COLO668 (cell line): ENCODE results near the gene NAV2.
"Not testable (repeated sequence)": the region's sequence is repeated elsewhere in the genome, so short reads cannot be mapped to it uniquely, and the experiment has no call there.

Source experiments
- DNase-seq: peaks from one replicate; lab custom pipeline; 2025; ENCODE audit not compliant: unreplicated experiment; lab: John Stamatoyannopoulos, UW

The NAV2 gene

DNA sequence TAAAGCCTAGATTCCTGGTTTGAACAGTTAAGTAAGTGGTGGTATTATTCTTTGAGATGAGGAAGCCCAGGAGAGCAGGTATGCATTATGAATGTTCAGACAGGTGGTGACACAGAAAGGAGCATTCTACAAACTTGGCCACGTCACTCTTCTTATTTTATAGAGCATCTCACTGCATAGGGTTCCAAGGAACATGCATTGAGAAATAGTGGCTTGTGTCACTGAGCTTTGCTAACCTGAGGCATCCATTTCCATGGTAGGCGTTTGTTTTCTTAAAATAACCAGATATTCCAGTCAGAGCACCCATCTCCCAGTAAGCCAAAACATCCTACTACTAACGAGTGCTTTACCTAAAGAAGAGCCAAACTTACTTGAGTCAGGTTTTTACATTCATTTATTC is 169.7 kb downstream of the NAV2 start:
- DNase-seq: no peak

DNA sequence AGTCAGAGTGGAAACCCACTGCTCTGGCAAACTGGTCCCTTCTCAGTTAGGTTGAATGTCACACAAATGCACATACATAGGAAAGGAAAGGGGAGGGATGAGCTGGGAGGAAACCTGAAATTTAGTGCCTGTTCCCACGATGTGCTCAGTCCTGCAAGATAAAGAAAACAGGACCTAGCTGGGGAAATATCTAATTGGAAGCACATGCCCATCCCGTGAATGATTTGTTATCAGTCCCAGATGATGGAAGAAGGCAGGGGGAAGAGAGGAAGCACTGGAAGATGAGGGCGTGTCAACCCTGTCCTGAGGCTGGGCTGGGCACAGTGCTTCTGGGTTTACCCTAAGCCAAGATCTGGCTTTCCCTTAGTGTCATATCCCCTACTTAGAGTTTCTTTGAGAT is 173.9 kb downstream of the NAV2 start:
- no peak for DNase-seq

DNA sequence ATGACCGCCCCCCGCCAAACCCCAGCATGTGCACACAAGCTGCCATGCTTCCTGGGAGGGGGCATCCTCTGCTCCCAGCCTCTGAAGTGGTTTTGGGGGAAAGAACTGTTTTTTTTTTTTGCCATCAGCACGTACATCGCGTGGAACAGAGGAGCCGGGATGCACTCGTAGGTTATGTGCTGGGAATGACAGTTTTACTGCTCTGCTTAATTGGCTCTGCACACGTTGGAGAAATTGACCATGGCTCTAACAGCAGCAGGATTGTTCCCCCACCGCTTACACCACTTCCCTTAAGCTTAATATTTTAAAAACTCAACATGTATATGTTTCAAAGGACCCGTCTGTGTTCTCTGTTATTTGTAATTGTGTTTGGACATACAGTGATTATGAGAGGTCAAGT is 175.2 kb downstream of the NAV2 start:
- DNase-seq: no peak

DNA sequence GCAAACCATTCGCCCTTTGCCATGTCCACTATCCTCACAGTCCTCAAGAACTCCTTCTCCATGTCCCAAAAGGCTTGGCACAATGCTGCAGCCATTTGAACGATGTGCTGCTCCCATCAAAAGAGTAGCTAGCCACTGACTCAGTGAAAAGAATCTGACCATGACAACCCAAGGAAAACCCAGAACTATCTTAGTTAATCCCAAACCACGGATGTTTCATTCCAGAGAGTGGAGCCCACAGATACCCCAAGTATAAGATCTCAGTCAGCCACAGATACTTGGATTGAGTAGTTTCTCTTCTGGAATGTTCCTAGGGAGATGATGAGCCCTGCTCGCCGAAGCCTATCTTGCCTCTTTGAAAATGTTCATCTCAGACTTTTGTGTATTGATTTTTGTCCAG is 176.9 kb downstream of the NAV2 start:
- DNase-seq: no peak

DNA sequence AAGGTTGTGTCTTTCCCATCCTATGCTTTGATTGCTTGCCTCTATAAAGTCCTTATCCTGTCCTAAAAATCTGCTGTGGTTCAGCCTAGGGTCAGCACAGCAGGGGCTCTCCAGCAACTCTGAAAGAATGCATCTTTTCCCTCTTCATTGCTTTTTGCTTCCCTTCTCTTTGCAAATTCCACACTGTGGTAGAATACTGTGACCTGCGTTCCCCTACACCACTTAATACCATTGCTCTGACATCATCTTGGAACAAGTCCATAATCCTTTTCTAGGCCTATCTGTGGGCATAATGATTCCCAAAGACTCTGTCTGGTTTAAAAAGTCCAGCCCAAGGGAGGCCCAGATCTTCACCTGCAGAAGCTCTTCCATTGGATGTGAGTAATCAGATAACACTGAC is 177.7 kb downstream of the NAV2 start:
- DNase-seq: no peak

DNA sequence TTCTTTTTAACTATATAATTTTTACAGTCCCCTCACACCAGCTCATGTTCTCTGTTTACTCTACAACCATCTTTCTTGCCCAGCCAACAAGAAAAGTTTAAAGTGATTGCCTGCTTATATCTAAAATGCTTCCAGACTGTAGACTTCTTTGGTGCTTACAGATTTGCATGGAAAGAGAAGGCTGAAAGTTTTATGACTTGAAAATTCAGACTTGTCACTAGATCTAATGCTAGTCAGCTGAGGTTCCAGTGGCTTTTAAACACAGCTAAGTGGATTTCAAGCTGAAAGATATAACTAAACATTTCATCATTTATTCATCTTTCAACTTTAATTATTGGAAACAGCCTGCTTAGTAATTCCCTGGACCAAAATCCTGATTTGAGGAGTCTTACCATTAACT is 178.4 kb downstream of the NAV2 start:
- DNase-seq: no peak

DNA sequence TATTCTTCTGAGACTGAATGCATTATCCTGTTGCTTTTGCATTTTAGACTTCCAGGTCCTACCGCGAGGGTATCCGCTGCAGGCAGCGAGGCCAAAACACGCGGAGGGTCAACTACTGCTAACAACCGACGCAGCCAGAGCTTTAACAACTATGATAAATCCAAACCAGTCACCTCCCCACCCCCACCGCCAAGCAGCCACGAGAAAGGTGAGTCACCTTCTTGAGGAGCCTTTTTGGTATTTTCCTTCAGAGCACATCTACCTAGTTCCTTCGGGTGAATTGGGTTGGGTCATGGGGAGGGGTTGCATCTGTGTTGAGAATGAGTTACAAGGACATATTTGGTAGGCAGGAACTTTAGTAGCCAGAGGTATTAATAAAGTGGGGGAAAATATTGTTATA is 179.8 kb downstream of the NAV2 start:
- no peak for DNase-seq

DNA sequence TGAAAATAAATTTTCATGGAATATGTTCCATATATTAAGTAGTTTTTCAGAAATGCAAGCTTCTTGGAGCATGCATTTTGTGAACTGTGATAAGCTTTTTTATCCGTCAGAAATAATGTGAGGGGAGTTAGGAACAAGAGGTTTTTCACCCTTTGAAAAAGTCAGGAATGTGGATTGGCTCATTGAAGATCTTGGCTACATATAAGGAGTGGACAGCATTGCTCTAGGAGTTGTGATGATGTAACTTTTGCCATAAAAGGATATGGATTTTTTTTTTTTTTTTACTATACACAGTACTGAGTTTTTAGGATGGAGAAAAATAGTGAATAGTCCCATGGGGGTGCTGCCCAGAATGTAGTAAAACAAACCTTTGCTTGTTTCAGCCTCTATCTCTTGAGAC is 180.2 kb downstream of the NAV2 start:
- no peak for DNase-seq

DNA sequence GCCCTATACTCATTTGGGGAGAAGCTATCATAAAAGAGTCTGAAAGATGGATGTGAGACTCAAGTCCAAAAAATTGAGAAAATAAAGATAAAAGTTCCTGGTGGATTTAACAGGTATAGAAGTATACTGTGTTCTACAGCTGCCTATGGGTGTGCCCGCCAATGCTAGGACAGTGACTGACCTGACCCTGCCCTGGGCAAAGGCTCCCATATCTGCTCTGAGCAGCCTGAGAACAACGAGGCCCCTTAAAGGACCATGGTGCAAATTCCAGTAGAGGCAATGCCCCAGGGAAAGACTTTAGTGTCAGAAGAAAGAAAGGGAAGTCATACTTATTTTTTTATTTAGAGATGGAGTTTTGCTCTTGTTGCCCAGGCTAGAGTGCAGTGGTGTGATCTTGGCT is 181.8 kb downstream of the NAV2 start:
- DNase-seq: no peak

DNA sequence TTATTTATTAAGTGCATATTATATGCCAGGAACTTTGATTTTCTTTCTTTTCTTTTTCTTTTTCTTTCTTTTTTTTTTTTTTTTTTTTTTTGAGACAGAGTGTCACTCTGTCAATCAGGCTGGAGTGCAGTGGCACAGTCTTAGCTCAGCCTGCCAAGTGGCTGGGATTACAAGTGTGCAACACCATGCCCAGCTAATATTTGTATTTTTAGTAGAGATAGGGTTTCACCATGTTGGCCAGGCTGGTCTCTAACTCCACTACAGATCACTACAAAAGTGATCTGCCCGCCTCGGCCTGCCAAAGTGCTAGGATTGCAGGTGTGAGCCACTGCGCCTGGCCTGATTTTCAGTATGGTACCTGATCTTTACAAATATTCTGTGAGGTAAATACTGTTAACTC is 182.4 kb downstream of the NAV2 start:
- DNase-seq: not testable (repeated sequence)

DNA sequence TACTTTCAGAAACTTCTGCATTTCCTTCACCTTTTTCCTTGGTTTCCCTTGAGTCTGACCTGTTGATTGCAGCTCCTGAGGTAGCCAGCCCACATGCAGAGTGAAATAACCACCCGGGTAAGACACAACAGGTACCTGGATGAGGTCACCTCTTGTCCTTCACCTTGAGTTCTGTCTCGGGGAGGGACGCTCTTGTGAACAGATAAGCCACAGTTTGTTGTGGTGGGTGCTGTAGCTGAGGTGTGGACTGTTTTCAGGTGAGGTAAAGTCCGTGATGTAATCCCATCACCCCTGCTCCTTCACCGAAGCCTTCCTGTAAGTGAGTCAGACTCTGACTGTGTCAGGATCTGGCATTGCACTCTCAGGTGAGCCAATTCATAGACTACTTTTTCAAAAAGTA is 183.1 kb downstream of the NAV2 start:
- DNase-seq: no peak

DNA sequence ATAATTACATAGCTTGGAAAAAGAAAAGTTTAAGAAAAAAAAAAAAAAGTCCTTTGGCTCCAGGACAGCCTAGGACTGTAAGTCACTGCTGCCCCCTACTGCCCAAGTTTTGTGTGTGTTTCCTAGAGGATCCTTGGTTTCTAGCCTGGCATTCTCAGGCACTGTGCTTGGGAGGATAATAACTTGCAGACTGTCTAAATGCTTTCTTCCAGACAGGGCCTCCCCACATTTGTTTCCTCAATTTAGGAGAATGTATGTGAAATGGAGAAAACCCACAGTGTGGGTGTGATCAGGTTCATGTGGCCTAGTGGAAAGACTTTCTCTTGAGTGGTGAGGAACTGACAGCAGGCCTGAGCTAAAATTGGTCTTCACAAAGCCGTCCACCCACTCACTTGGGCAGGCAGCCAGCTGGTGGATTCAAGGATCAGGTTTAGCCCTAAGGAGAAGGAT is 191.0 kb downstream of the NAV2 start:
- peak; percentile 65 for DNase-seq

DNA sequence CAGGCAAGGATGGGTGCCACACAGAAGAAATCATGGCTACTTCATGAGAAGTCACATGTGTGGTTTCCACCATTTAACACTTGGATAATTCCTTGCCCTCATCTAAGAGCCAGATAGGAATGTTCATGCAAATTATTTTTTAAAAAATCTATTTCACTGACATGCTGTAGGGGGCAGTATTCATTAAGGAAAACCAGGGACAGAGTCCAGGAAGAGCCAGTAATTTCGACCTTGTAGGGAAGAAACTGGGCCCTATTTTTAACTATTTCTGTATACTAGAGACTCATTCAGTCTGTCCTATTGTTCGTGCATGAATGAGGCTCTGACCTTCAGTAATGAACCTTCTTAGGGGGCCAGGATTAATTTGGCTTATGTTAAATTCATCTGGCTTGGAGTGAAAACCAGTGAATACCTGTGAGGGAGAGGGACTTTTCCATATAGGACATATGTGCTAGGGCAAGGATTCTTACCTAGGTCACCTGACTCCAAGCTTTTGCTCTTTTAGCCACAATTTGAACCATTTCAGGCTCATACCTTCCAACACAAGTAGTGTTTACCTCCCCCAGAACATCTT is 192.7 kb downstream of the NAV2 start:
- DNase-seq: no peak

DNA sequence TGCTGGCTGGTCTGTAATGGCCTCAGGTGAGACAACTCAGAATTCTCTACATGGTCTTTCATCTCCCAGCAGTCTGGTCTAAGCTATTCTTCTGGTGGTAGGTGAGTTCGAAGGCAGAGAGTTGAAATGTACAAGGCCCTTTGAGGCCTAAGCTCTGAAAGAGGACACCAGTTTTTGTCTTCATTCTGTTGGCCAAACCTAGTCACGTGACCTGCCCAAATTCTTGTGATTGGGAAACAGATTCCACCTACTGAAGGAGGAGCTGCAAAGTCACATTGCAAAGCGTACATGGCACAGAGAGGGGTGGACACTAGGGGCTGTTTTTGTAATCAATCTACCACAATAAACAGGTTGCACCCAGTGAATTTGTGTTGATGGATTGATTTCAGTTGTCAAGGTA is 193.5 kb downstream of the NAV2 start:
- DNase-seq: no peak

DNA sequence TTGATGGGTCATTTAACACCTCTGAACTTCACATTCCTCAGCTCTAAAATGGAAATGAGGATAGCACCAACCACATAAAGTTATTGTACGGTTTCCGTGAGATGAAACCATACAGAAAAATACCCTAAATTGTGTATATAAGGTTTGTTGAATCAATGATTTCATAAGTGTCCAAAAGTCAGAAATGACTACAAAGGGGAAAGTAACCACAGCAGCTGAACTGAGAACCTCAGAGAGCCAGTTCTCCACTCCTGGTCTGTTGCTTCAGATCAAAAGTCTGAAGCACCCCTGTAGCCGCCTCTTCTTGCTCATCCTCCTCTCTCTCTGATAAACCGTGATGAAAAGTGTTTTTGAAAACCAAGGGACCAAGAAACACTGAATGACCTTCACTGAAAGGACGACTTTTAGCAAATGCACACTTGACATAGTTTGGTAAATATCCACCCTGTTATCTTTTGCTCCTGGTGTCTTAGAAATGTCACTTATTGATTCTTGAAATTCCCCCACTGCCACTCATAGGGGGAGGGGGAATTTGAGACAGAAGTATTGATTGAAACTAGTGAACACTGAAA is 194.5 kb downstream of the NAV2 start:
- DNase-seq: no peak

DNA sequence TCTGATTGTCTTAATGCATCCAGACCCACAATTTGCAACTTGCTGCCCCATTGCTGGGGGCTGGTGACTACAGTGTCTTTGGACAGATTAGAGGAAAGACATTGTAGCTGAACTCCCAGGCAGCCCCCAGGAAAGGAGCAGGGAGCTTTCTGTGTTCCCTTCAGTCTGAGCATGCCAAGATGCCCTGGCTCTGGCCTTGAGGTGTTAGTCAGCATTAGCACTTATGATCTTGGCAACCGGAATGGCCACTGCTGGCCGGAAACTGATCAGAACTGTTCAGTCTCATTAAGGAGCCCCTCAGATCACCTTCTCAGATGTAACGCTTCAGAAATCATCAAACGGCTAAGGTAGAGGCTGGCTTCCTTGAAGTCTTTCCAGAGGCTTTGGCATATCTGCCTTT is 195.2 kb downstream of the NAV2 start:
- DNase-seq: no peak

DNA sequence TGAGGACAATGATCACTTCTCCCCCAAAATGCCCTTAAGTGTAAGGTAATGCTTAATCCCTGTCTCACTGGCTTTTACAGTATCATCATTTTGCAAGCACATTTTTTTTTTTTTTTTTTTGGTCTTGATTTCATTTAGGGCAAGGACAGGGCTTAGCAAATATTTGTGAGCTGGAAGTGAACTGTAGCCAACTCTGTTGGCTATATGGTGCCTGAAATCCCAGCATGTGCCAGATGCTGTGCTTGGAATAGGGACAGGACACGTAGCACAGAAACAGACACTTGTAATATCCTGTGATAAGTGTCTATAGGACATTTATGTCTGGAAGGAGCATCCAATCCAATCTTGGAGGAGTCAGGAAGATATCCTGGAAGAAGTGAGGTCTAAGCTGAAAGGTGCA is 198.3 kb downstream of the NAV2 start:
- no peak for DNase-seq

DNA sequence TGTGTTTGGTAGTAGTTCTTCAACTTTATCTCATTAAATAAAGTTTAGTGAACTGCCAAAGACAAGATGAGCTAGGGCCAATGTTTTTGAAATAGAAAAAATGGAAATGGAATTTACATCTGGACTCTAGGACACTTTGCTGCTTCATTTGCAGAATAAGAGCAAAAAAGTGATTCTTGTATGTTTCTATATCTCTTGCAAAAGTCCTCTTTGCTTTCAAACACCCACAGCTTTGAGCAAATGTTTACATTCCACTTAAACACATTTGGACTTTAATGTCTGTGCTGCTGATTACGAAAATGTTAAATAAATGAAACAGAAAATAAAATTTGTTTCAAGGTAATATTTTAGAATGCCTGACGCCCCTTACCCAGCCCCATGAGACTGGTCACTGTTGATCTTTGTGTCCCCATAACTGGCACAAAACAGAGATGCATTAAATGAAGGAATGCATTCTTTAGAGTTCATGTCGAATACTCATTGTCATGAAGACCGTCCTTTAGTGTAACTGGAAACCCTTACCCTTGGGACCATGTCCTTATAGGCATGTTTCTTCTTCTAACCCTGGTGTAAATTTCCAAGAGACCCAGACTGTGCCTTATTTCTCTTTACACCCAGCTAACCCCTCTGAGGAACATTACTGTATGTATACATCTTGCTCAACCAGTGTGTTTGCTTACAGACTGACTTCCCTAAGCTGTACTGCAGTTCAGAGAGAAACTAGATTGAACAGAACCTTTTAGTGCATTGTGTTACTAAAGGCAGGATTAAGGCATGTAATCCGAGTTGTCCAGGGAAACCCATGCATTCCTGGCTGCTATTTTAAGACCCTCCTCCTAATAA is 199.7 kb downstream of the NAV2 start:
- DNase-seq: no peak

DNA sequence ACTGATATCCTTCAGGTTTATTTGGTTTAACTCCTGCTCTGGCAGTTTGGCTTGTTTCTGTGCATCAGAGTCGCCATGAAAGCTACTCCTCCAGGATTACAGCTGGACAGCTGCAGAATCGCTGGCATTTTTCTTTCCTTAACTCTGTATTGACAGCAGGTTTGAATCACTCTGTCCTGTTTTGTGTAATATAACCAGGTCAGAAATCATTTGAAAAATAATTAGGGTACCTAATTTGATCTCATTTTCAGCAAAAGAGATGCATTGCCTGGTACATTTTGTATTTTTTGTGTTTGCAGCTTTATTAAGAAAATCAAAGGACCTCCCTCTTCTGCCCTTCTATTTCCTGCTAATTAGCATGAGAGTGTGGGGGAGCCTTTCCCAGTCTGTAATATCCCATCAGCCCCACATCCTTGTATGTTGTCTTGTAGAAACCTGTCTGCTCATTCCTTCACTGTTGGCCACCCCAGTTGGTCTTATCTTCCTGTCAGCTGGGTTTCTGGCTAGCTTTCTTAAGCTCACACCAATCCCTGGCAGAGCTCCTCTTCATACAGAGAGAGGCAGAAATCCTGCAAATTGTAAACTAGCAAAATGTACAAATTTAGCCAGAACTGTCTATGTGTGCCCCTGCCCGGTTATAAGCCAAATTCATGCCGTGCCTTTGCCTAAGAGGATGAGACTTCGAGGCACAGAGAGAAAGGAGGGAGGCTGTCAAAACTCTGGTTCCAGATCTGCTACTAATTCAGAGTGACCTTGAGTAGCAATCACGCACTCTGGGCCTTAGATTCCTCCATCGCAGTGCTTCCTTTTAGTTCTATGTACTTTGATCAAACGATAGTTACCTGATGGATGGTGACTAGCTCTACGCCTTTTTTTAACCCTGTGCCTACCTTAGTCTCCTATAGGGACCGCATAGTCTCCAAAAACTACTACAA is 200.6 kb downstream of the NAV2 start:
- DNase-seq: no peak

DNA sequence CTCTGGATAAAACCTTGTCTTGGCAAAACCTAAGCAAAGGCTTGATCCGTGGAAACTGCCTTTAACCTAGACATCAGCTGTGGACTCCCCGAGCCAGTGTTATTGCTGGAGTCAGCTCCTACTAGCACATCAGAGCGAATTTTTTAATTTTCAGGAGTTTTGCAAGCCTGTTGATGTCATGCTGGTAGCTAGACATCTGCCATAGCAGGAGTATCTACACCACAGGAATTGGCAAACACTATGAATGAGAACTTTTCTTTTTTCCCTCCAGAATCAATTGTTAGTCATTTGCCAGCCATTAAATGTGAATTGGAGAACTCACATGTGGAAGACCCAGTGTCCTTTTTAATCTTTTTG is 201.2 kb downstream of the NAV2 start:
- no peak for DNase-seq

DNA sequence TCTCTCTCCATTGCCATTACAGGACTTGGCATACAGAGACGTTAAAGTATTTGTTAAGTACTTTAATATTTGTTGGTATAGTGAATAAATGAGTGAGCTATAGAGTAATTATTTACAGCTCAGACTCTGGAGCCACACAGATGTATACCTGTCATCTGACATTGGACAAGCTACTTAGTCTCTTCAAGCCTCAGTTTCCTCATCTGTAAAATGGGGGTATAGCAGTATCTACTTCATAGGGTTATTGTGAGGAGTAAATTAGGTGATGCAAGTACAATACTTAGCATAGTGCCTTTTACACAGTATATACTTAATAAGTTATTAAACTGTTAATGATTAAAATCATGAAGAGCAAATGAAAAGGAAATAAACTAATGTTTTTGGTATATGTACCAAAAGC is 203.2 kb downstream of the NAV2 start:
- no peak for DNase-seq

DNA sequence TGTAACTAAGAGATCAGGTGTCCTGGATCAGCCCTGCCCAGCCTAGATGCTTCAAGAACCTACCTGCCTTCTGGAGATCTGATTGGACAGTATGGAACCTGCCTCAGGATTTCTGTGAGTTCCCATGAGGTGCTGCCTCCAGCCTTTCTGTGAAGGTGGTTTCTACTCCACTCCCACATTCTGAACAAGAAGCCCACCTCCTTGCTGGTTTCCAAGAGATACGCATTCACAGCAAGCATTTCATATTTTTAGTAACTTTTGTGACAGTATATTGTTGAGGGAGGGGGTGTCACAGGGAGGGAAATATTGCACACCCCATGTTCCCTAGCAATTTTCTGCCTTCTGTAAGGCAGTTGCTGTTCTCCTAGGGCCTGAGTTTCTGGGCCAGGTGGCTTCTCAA is 204.4 kb downstream of the NAV2 start:
- DNase-seq: no peak
